ENCODE data around the gene IFI27L1. TPM values are rescaled to one million over a fixed set of nuclear protein-coding genes. Genes with fewer than 3 reads are reported as not detected.
"Not testable (repeated sequence)": the region's sequence is repeated elsewhere in the genome, so short reads cannot be mapped to it uniquely, and the experiment has no call there.

Gene IFI27L1
- total and polyA plus RNA-seq, 7 donors, result 6.5 to 15.0 (median 10.4) TPM

- DNase-seq (no peak), ATAC-seq (no peak)
- peaks cover 20% of the 10 kb centered on the region for H3K4me1 ChIP-seq
- intact Hi-C loops (cut with DNase I), result no loop called here
- WGBS, 3 donors, result 86 to 91% (median 89%) methylated on average over 5 of the region's 5 CpGs
- H3K27me3 ChIP-seq (ENCODE audit: insufficient read depth in 3 of 3, low read length in 2 of 3), result no peaks in the 10 kb centered on the region
- no peaks in the 10 kb centered on the region for H3K9me3 ChIP-seq
- H3K27ac ChIP-seq, result no peak overlapping the region
- TF ChIP-seq CTCF (IDR thresholded peaks at IDR 0.05), result no peak
- H3K4me3 ChIP-seq, result no peak overlapping the region
- H3K36me3 ChIP-seq (ENCODE audit: insufficient read depth in 1 of 2, low read depth in 1 of 2), result peaks cover 8 to 89% of the 10 kb centered on the region in 2 donors
Observed at GRCh38 chr14:94058674-94059138, 22.4 kb upstream of the IFI27L1 start.

GRCh38 chr14:94059998-94060397, 21.1 kb upstream of the IFI27L1 start:
- Histone ChIP-seq H3K9me3 (no peaks in the 10 kb centered on the region), H3K4me1 (peaks cover 20% of the 10 kb centered on the region), H3K27me3 (ENCODE audit: insufficient read depth in 3 of 3, low read length in 2 of 3) (no peaks in the 10 kb centered on the region), H3K27ac (no peak overlapping the region), H3K36me3 (ENCODE audit: insufficient read depth in 1 of 2, low read depth in 1 of 2) (peaks cover 6 to 76% of the 10 kb centered on the region in 2 donors), H3K4me3 (no peak overlapping the region)
- intact Hi-C loops (cut with DNase I), result no loop called here
- DNase-seq, result no peak
- no peak for ATAC-seq
- WGBS, 3 donors, result 64 to 71% (median 68%) methylated on average over 5 of the region's 5 CpGs
- TF ChIP-seq CTCF (IDR thresholded peaks at IDR 0.05), result no peak

GRCh38 chr14:94062344-94062940, 18.7 kb upstream of the IFI27L1 start:
- Histone ChIP-seq H3K9me3 (no peaks in the 10 kb centered on the region), H3K4me1 (peaks cover 28% of the 10 kb centered on the region), H3K27ac (no peak overlapping the region), H3K27me3 (ENCODE audit: insufficient read depth in 3 of 3, low read length in 2 of 3) (no peaks in the 10 kb centered on the region), H3K4me3 (no peak overlapping the region), H3K36me3 (ENCODE audit: insufficient read depth in 1 of 2, low read depth in 1 of 2) (peaks cover 0 to 52% of the 10 kb centered on the region in 2 donors)
- intact Hi-C loops (cut with DNase I), result no loop called here
- peak in 2 of 4 donors; percentile 39 to 40 for ATAC-seq
- WGBS, 3 donors, result 74 to 79% (median 77%) methylated on average over 9 of the region's 9 CpGs
- no peak for TF ChIP-seq CTCF (IDR thresholded peaks at IDR 0.05)
- DNase-seq, result no peak

GRCh38 chr14:94066089-94066676, 14.9 kb upstream of the IFI27L1 start:
- TF ChIP-seq CTCF (IDR thresholded peaks at IDR 0.05), result no peak
- H3K4me1 ChIP-seq, result peaks cover 28% of the 10 kb centered on the region
- ATAC-seq, result peak in 3 of 4 donors; percentile 19 to 41 (median 27)

GRCh38 chr14:94072076-94072475, 9.0 kb upstream of the IFI27L1 start:
- ATAC-seq, result not testable (repeated sequence)
- peaks cover 27% of the 10 kb centered on the region for H3K9me3 ChIP-seq
- 94 to 97% (median 95%) methylated on average over 3 of the region's 3 CpGs for WGBS, 3 donors

More at GRCh38 chr14:94066089-94066676, 14.9 kb upstream of the IFI27L1 start:
- Histone ChIP-seq H3K27ac (no peak overlapping the region), H3K4me3 (no peak overlapping the region), H3K9me3 (peaks cover 6% of the 10 kb centered on the region), H3K27me3 (ENCODE audit: insufficient read depth in 3 of 3, low read length in 2 of 3) (no peaks in the 10 kb centered on the region), H3K36me3 (ENCODE audit: insufficient read depth in 1 of 2, low read depth in 1 of 2) (peaks cover 0 to 14% of the 10 kb centered on the region in 2 donors)
- DNase-seq, result no peak
- intact Hi-C loops (cut with DNase I), result no loop called here
- whole genome bisulfite sequencing, 3 donors, result 69 to 74% (median 72%) methylated on average over 8 of the region's 8 CpGs

More at GRCh38 chr14:94072076-94072475, 9.0 kb upstream of the IFI27L1 start:
- DNase-seq; H3K36me3 ChIP-seq (ENCODE audit: insufficient read depth in 1 of 2, low read depth in 1 of 2); H3K4me3 ChIP-seq; H3K27ac ChIP-seq; H3K27me3 ChIP-seq (ENCODE audit: insufficient read depth in 3 of 3, low read length in 2 of 3); intact Hi-C loops (cut with DNase I): not testable (repeated sequence)
- peaks cover 21% of the 10 kb centered on the region for H3K4me1 ChIP-seq

Measured in psoas muscle (tissue), 8 donors.